Measurements from ENCODE around the gene EPS8L3.

The EPS8L3 gene

DNA sequence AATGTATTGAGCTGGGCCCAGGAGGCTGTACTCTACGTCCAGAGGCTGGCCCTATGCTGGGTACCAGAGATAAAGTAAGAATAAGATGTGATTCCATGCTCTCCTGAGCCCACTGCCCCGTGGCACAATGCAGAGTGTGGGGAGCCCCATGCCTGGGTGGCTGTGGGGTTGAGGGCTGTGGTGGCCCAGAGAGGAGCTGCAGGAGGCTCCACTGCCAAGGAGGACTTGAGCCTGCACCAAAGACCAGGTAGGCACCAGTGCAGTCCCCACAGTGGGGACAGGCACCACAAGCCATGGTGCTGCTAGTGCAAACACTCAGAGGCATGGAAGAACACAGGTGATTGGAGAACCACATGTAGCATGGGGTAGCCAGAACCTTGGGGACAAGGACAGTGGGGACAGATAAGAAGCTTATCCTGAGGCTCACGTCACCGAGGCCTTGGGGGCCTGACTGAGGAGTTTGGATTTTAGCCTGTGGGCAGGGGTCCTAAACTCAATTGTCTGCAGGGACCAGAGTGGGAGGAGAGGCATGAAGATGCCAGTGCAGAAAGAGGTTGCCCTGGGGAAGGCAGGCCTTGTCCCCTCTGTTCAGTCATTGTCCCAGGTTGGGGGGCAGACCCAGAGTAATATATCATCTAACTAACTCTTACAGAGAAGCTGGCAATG lies 21.9 kb upstream of the EPS8L3 start:
- TF ChIP-seq CTCF (IDR thresholded peaks at IDR 0.05; ENCODE audit: insufficient read depth, low read depth, low read length, missing control alignments), result no peak
- no peak for DNase-seq (ENCODE audit: low read depth)
- no peak overlapping the region for H3K4me3 ChIP-seq (ENCODE audit: low read length)

DNA sequence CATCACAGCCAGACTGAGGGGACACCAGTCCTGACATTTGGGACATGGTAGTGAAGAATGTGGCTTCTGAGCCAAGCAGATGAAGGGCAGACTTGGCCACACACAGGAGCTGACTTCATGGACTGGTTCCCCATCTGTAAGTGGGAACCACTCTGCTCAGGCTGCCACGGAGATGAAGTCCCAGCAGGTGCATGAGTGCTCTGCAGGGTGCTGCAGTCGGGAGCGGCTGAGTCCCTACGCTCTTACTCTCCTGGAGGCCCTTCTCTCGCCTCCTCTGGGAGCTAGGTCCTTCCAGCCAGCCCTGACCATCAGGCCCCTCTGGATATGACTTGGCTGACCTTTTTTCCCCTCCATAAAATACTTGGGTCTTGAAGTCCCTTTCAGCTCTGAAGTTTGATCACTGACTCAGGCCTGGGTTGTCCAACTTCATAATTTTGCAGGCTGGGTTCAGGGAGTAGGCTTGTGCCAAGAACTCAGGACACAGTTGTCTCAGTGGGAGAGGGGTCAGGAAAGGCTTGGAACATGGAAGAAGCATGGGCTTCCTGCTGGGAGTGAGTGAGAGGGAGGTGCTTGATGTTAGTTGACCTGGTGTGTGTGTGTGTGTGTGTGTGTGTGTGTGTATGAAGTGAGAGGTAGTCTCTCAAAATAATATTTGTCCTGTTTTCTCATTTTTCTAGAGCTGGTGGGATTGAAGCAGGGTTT lies 21.0 kb upstream of the EPS8L3 start:
- DNase-seq (ENCODE audit: low read depth), result no peak
- no peak for TF ChIP-seq CTCF (IDR thresholded peaks at IDR 0.05; ENCODE audit: insufficient read depth, low read depth, low read length, missing control alignments)
- no peak overlapping the region for H3K4me3 ChIP-seq (ENCODE audit: low read length)

DNA sequence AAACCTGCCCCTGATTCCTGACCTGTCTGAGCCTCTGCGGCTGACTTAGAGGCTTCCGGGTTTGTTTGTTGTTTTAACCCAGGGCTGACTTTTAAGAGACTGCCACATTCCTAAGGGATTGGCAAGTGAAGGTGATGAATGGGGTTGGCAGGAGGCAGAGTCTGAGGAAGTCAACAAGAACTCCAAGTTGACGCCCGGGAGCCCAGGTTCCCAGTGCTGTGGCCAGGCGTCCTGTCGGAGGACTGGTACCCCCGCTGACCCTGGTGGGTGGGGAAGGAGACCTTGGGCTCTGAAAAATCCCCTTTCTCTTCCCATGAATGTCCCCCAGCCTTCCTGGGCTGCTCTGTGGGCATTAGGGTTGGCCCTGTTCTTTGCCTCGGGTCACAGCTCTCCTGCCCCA lies 19.7 kb upstream of the EPS8L3 start:
- TF ChIP-seq CTCF (IDR thresholded peaks at IDR 0.05; ENCODE audit: insufficient read depth, low read depth, low read length, missing control alignments), result no peak
- H3K4me3 ChIP-seq (ENCODE audit: low read length), result no peak overlapping the region
- DNase-seq (ENCODE audit: low read depth), result peak; percentile 93

DNA sequence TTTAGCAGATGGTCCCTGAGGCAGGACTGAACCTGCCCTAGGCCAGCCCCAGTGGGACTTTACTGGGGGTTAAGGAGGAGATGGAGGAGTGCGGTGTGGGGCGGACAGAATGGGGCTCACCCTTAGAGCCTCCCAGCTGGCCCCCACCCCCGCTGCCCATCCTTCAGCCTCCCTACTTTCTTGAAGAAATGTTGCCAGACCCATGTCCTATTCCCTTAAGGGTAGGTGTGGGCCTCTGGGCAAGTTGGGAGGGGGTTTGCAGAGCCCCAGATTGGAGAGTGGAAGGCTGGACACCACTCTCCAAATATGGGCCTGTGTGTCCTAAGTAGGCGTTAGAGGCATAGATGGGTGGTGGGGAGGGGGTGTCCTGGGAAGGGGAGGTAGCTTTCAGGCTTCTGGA lies 19.2 kb upstream of the EPS8L3 start:
- no peak overlapping the region for H3K4me3 ChIP-seq (ENCODE audit: low read length)
- TF ChIP-seq CTCF (IDR thresholded peaks at IDR 0.05; ENCODE audit: insufficient read depth, low read depth, low read length, missing control alignments), result no peak
- no peak for DNase-seq (ENCODE audit: low read depth)

- TF ChIP-seq CTCF (IDR thresholded peaks at IDR 0.05; ENCODE audit: insufficient read depth, low read depth, low read length, missing control alignments), result no peak
- H3K4me3 ChIP-seq (ENCODE audit: low read length), result no peak overlapping the region
- DNase-seq (ENCODE audit: low read depth), result no peak
Measured at GRCh38 chr1:109782514-109782913, 18.8 kb upstream of the EPS8L3 start.

DNA sequence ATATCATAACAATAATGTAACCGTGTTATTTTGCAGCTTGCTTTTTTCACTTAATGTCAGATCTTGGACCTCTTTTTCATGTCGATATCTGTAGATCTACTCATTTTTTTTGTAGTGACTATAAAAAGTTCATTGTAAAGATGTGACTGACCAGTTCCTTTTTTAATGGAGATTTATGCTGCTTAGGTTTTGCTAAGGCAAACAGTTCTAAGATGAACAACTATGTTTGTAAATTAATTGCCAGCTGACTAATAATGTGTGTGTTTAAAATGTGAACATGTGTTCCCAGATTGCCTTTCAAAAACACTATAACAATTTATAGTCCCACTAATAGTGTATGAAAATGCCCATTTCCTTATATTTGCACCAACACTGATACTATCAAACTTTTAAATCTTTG lies 18.1 kb upstream of the EPS8L3 start:
- H3K4me3 ChIP-seq (ENCODE audit: low read length), result no peak overlapping the region
- no peak for DNase-seq (ENCODE audit: low read depth)
- no peak for TF ChIP-seq CTCF (IDR thresholded peaks at IDR 0.05; ENCODE audit: insufficient read depth, low read depth, low read length, missing control alignments)

GRCh38 chr1:109780982-109781381 lies 17.3 kb upstream of the EPS8L3 start:
- no peak overlapping the region for H3K4me3 ChIP-seq (ENCODE audit: low read length)
- TF ChIP-seq CTCF (IDR thresholded peaks at IDR 0.05; ENCODE audit: insufficient read depth, low read depth, low read length, missing control alignments), result no peak
- DNase-seq (ENCODE audit: low read depth), result no peak
